Measurements from ENCODE around the gene INTS13.

GRCh38 chr12:26976687-26977086, 38.9 kb upstream of the INTS13 start:
- no peak for TF ChIP-seq CTCF (conservative IDR thresholded peaks at IDR 0.05; ENCODE audit: low read depth, low read length)
- TF ChIP-seq EZH2phosphoT487 (IDR thresholded peaks at IDR 0.05; ENCODE audit: borderline replicate concordance, low read length) = no peak
- no peak for TF ChIP-seq EZH2 (IDR thresholded peaks at IDR 0.05; ENCODE audit: low read length, unreplicated experiment)
